ENCODE results near the gene ATP1A4. TPM values are rescaled to one million over a fixed set of nuclear protein-coding genes. Genes with fewer than 3 reads are reported as not detected.

ATP1A4 gene
- polyA plus RNA-seq, 1 experiment: not detected

- CTCF ChIA-PET: interaction anchor here (1.0 to 2.7 kb wide), 6 partner anchors 10 to 54 kb away, joined by 3 to 12 read pairs (median 4); no protein-coding TSS in a partner anchor
- Histone ChIP-seq H3K4me3 (ENCODE audit: low read depth, low read length) (no peak overlapping the region), H3K27me3 (ENCODE audit: control insufficient read depth, insufficient read depth, low read length) (no peaks in the 10 kb centered on the region), H3K36me3 (ENCODE audit: control insufficient read depth, insufficient read depth, low read length) (no peaks in the 10 kb centered on the region)
- peak; percentile 67 for DNase-seq (ENCODE audit: low read depth)
- no peak for TF ChIP-seq CTCF (IDR thresholded peaks at IDR 0.05; ENCODE audit: insufficient read depth, low read depth, low read length)
- POLR2A ChIA-PET: no interaction called here
Observed at GRCh38 chr1:160149716-160150115, 1.7 kb upstream of the ATP1A4 start.

- ChIA-PET CTCF (no interaction called here), POLR2A (no interaction called here)
- Histone ChIP-seq H3K4me3 (ENCODE audit: low read depth, low read length) (no peak overlapping the region), H3K36me3 (ENCODE audit: control insufficient read depth, insufficient read depth, low read length) (no peaks in the 10 kb centered on the region), H3K27me3 (ENCODE audit: control insufficient read depth, insufficient read depth, low read length) (no peaks in the 10 kb centered on the region)
- DNase-seq (ENCODE audit: low read depth): no peak
- no peak for TF ChIP-seq CTCF (IDR thresholded peaks at IDR 0.05; ENCODE audit: insufficient read depth, low read depth, low read length)
Observed at GRCh38 chr1:160154790-160155189, 3.4 kb downstream of the ATP1A4 start.

- TF ChIP-seq CTCF (IDR thresholded peaks at IDR 0.05; ENCODE audit: insufficient read depth, low read depth, low read length): no peak
- Histone ChIP-seq H3K36me3 (ENCODE audit: control insufficient read depth, insufficient read depth, low read length) (no peaks in the 10 kb centered on the region), H3K4me3 (ENCODE audit: low read depth, low read length) (no peak overlapping the region), H3K27me3 (ENCODE audit: control insufficient read depth, insufficient read depth, low read length) (no peaks in the 10 kb centered on the region)
- ChIA-PET CTCF (interaction anchor here (1.0 to 1.5 kb wide), 4 partner anchors 37 to 136 kb away, joined by 3 to 6 read pairs (median 4); no protein-coding TSS in a partner anchor), POLR2A (no interaction called here)
- no peak for DNase-seq (ENCODE audit: low read depth)
Observed at GRCh38 chr1:160156361-160156760, 5.0 kb downstream of the ATP1A4 start.

GRCh38 chr1:160157174-160157573, 5.8 kb downstream of the ATP1A4 start:
- ChIA-PET CTCF (interaction anchor here (1.4 to 1.5 kb wide), 3 partner anchors 36 to 135 kb away, joined by 3 to 6 read pairs (median 3); no protein-coding TSS in a partner anchor), POLR2A (interaction anchor here (0.7 kb wide), 1 partner anchor 112 kb away, joined by 3 read pairs; no protein-coding TSS in a partner anchor)
- no peak for TF ChIP-seq CTCF (IDR thresholded peaks at IDR 0.05; ENCODE audit: insufficient read depth, low read depth, low read length)
- H3K36me3 ChIP-seq (ENCODE audit: control insufficient read depth, insufficient read depth, low read length): no peaks in the 10 kb centered on the region
- no peak overlapping the region for H3K4me3 ChIP-seq (ENCODE audit: low read depth, low read length)
- no peaks in the 10 kb centered on the region; the same call in 1 of the 2 replicates for H3K27me3 ChIP-seq (ENCODE audit: control insufficient read depth, insufficient read depth, low read length)
- DNase-seq (ENCODE audit: low read depth): no peak

GRCh38 chr1:160158031-160158430, 6.6 kb downstream of the ATP1A4 start:
- POLR2A ChIA-PET: no interaction called here
- CTCF ChIA-PET: interaction anchor here (0.8 to 1.5 kb wide), 3 partner anchors 35 to 57 kb away, joined by 3 read pairs; no protein-coding TSS in a partner anchor

More at GRCh38 chr1:160158031-160158430, 6.6 kb downstream of the ATP1A4 start:
- H3K4me3 ChIP-seq (ENCODE audit: low read depth, low read length): no peak overlapping the region
- no peak for TF ChIP-seq CTCF (IDR thresholded peaks at IDR 0.05; ENCODE audit: insufficient read depth, low read depth, low read length)
- no peak for DNase-seq (ENCODE audit: low read depth)
- no peaks in the 10 kb centered on the region for H3K36me3 ChIP-seq (ENCODE audit: control insufficient read depth, insufficient read depth, low read length)
- H3K27me3 ChIP-seq (ENCODE audit: control insufficient read depth, insufficient read depth, low read length): no peaks in the 10 kb centered on the region; the same call in 1 of the 2 replicates

Measured in BJ (cell line).